Measurements from ENCODE around the gene GOLGA8J.
"Not testable (repeated sequence)": the region's sequence is repeated elsewhere in the genome, so short reads cannot be mapped to it uniquely, and the experiment has no call there.

The GOLGA8J gene, protein sequence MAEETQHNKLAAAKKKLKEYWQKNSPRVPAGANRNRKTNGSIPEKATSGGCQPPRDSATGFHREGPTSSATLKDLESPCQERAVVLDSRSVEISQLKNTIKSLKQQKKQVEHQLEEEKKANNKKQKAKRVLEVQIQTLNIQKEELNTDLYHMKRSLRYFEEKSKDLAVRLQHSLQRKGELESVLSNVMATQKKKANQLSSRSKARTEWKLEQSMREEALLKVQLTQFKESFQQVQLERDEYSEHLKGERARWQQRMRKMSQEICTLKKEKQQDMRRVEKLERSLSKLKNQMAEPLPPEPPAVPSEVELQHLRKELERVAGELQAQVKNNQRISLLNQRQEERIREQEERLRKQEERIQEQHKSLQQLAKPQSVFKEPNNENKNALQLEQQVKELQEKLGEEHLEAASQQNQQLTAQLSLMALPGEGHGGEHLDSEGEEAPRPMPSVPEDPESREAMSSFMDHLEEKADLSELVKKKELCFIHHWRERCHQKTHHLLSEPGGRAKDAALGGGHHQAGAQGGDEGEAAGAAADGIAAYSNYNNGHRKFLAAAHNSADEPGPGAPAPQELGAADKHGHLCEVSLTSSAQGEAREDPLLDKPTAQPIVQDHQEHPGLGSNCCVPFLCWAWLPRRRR

DNA sequence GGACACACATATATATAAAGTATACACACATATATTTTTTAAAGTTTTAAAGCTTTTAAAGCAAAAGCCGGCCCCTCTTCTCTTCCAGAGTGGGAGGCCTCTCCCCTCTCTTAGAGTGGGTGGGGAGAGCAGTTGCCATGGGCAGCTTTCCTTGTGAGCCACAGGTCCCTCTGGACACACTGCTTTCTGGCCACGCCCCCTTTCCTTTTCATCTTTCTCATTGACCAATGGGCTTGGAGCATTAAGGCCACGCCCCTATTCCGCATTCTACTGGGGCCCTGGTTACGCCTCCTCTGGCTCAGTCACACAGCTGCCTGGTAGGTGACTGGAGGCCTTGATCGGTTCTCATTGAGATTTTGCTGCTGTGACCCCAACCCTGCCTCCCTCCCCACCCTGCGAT, at the start of gene GOLGA8J:
Gene GOLGA8J, plus strand, starts transcription at position 301 of the 400 bp plus-strand sequence. Its CDS starts 98 bp downstream, at position 399.
- not testable (repeated sequence) for H3K9me3 ChIP-seq (ENCODE audit: control insufficient read depth in 1 of 2, low read length in 2 of 2); H3K27ac ChIP-seq (ENCODE audit: low read depth, low read length); H3K9ac ChIP-seq (ENCODE audit: low read depth in 1 of 2, low read length in 2 of 2); H3K27me3 ChIP-seq (ENCODE audit: control insufficient read depth in 1 of 2, insufficient read depth in 2 of 2, low read length in 2 of 2); H3K36me3 ChIP-seq (ENCODE audit: control insufficient read depth in 1 of 2, insufficient read depth in 2 of 2, low read length in 2 of 2); H3K4me1 ChIP-seq (ENCODE audit: control insufficient read depth in 1 of 2, insufficient read depth in 2 of 2, low read length in 2 of 2); H3K4me3 ChIP-seq (ENCODE audit: low read depth in 1 of 2, low read length in 2 of 2)

DNA sequence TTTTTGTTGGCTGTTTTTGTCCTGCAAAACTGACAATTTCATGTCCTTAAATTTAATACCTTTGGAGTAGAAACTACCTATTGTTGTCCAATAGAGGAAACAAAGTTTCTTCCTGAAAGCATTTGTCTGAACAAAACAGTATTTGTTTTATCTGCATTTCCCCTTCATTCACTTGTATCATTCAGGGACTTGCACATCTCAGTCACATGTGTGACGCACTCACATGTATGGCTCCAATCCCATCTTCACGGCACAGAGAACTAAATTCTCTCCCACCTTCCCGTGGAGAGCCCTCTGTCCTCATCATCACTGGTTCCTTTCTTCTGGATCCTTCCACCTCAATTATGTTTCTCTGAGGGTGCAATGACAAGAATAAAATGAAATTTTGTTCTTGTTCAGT, 49.5 kb upstream of the GOLGA8J start:
- H3K27ac ChIP-seq (ENCODE audit: low read depth, low read length) = no peak overlapping the region
- no peaks in the 10 kb centered on the region for H3K27me3 ChIP-seq (ENCODE audit: control insufficient read depth in 1 of 2, insufficient read depth in 2 of 2, low read length in 2 of 2)
- H3K9ac ChIP-seq (ENCODE audit: low read depth in 1 of 2, low read length in 2 of 2) = no peak overlapping the region
- peaks cover 0 to 3% of the 10 kb centered on the region in 2 donors for H3K4me1 ChIP-seq (ENCODE audit: control insufficient read depth in 1 of 2, insufficient read depth in 2 of 2, low read length in 2 of 2)
- H3K4me3 ChIP-seq (ENCODE audit: low read depth in 1 of 2, low read length in 2 of 2) = no peak overlapping the region
- H3K36me3 ChIP-seq (ENCODE audit: control insufficient read depth in 1 of 2, insufficient read depth in 2 of 2, low read length in 2 of 2) = no peaks in the 10 kb centered on the region
- no peaks in the 10 kb centered on the region for H3K9me3 ChIP-seq (ENCODE audit: control insufficient read depth in 1 of 2, low read length in 2 of 2)

DNA sequence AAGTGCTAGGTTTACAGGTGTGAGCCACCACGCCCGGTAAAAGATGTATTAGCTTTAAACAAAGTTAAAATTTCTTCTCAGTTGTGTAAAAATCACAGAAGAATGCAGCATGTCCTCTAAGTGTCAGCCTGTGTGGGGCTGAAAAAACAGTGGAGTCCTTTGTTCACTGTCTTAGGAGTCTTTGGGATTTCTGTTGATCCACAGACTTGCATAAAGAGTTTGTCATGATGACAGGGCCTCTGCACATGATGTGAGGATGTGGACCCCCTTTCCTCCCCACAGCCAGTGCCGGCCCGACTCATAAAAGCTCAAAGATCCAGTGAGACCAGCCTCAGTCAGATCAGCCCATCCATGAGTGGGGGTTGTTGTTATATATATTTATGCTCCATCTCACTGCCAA, 49.0 kb upstream of the GOLGA8J start:
- H3K9ac ChIP-seq (ENCODE audit: low read depth in 1 of 2, low read length in 2 of 2) = no peak overlapping the region
- H3K27ac ChIP-seq (ENCODE audit: low read depth, low read length) = no peak overlapping the region
- no peak overlapping the region for H3K4me3 ChIP-seq (ENCODE audit: low read depth in 1 of 2, low read length in 2 of 2)
- H3K27me3 ChIP-seq (ENCODE audit: control insufficient read depth in 1 of 2, insufficient read depth in 2 of 2, low read length in 2 of 2) = no peaks in the 10 kb centered on the region
- no peaks in the 10 kb centered on the region for H3K36me3 ChIP-seq (ENCODE audit: control insufficient read depth in 1 of 2, insufficient read depth in 2 of 2, low read length in 2 of 2)
- no peaks in the 10 kb centered on the region for H3K9me3 ChIP-seq (ENCODE audit: control insufficient read depth in 1 of 2, low read length in 2 of 2)
- peaks cover 5 to 8% of the 10 kb centered on the region in 2 donors for H3K4me1 ChIP-seq (ENCODE audit: control insufficient read depth in 1 of 2, insufficient read depth in 2 of 2, low read length in 2 of 2)

DNA sequence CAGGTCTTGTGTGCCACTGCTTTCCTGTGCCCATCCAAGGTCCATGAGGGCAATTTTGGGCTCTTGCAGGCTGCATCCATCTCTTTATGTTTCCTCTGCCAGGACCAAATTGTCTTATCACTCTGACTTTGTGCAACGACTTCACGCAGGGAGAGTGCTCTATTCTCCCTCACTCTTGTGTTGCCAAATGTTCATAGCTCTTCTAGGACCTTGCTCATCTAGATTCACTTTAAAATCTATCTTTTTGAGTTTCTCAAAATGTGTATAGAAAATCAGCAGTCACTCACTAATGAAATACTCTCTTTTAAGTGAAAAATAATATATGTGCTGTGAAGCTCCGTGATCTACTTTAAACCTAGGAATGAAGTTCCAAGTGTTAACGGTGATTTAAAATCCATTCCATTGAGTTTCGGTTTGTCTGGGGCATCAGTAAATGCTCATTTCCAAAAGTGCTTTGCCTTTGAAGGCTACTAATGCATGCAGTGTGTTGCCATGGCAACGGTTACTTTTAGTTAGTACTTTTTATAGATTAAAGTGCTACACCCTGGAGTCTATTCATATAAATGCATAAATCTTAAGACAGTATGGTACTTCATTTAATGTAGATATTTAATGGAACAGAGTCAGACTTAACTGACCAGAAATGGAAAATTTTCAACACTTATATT, 46.6 kb upstream of the GOLGA8J start:
- Histone ChIP-seq H3K27ac (ENCODE audit: low read depth, low read length) (no peak overlapping the region), H3K9ac (ENCODE audit: low read depth in 1 of 2, low read length in 2 of 2) (no peak overlapping the region), H3K4me1 (ENCODE audit: control insufficient read depth in 1 of 2, insufficient read depth in 2 of 2, low read length in 2 of 2) (peaks cover 5 to 13% of the 10 kb centered on the region in 2 donors), H3K36me3 (ENCODE audit: control insufficient read depth in 1 of 2, insufficient read depth in 2 of 2, low read length in 2 of 2) (no peaks in the 10 kb centered on the region), H3K27me3 (ENCODE audit: control insufficient read depth in 1 of 2, insufficient read depth in 2 of 2, low read length in 2 of 2) (no peaks in the 10 kb centered on the region), H3K4me3 (ENCODE audit: low read depth in 1 of 2, low read length in 2 of 2) (no peak overlapping the region), H3K9me3 (ENCODE audit: control insufficient read depth in 1 of 2, low read length in 2 of 2) (no peaks in the 10 kb centered on the region)

DNA sequence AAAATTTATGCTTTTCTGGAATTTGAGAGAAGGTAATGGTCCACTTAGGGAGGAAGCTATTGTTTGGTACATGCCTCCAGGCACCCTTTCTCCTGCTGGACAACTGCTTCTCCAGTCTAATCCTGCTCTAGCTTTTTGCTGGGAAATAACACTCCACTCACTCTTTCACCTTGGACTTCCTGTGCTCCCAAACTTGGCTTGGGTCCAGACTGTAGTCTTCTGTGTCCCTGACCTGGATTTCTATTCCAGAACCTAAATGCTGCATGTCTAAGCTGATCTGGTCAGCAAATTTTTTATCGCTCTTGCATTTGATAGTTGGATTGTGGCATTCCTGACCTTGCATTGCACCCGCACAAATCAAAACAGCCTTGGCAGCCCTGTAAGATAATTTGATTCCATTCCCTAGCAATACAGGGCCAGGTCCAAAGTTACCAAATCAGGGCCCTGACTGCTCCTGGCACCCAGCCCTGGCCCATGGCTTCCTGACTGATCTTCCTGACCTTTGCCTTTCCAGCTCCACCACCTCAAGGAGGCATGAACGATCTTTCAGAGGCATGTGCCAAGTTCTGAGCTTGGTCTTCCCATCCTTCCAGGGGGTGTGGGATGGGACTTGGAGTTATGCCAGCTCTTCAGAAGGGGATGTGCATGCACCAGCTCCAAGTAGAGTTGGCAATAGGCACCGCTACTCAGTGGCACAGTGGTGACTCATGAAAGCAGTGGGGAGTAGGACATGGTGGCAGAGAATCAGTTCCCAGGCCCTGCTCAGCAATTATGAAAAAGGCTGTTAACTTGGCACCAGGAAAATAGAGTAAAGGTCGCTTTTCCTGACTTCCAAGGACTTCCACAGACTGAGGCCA, 43.9 kb upstream of the GOLGA8J start:
- no peaks in the 10 kb centered on the region for H3K9me3 ChIP-seq (ENCODE audit: control insufficient read depth in 1 of 2, low read length in 2 of 2)
- no peak overlapping the region for H3K27ac ChIP-seq (ENCODE audit: low read depth, low read length)
- no peaks in the 10 kb centered on the region for H3K27me3 ChIP-seq (ENCODE audit: control insufficient read depth in 1 of 2, insufficient read depth in 2 of 2, low read length in 2 of 2)
- H3K4me1 ChIP-seq (ENCODE audit: control insufficient read depth in 1 of 2, insufficient read depth in 2 of 2, low read length in 2 of 2) = peaks cover 5 to 18% of the 10 kb centered on the region in 2 donors
- H3K36me3 ChIP-seq (ENCODE audit: control insufficient read depth in 1 of 2, insufficient read depth in 2 of 2, low read length in 2 of 2) = no peaks in the 10 kb centered on the region
- H3K9ac ChIP-seq (ENCODE audit: low read depth in 1 of 2, low read length in 2 of 2) = no peak overlapping the region
- no peak overlapping the region for H3K4me3 ChIP-seq (ENCODE audit: low read depth in 1 of 2, low read length in 2 of 2)

DNA sequence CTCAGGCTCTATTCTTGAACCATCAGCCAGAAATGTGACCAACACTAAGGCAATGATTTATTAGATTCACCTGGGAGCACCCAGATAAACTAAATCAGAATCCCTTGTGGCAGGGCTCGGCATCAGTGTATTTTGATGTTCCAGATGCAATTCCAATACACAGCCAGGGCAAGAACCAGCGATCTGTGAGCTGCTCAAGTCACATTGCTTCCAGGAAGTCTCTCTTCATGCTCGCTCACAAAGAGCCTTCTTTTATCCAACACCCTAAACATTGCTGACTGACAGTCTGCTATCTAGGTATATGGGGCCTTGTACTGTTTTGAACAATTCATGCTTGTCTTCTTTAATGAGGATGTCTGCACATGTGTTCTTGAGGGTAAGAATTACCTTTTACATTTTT, 40.9 kb upstream of the GOLGA8J start:
- Histone ChIP-seq H3K4me3 (ENCODE audit: low read depth in 1 of 2, low read length in 2 of 2) (no peak overlapping the region), H3K27me3 (ENCODE audit: control insufficient read depth in 1 of 2, insufficient read depth in 2 of 2, low read length in 2 of 2) (no peaks in the 10 kb centered on the region), H3K27ac (ENCODE audit: low read depth, low read length) (no peak overlapping the region), H3K4me1 (ENCODE audit: control insufficient read depth in 1 of 2, insufficient read depth in 2 of 2, low read length in 2 of 2) (peaks cover 5 to 18% of the 10 kb centered on the region in 2 donors), H3K9ac (ENCODE audit: low read depth in 1 of 2, low read length in 2 of 2) (no peak overlapping the region), H3K9me3 (ENCODE audit: control insufficient read depth in 1 of 2, low read length in 2 of 2) (no peaks in the 10 kb centered on the region), H3K36me3 (ENCODE audit: control insufficient read depth in 1 of 2, insufficient read depth in 2 of 2, low read length in 2 of 2) (no peaks in the 10 kb centered on the region)

DNA sequence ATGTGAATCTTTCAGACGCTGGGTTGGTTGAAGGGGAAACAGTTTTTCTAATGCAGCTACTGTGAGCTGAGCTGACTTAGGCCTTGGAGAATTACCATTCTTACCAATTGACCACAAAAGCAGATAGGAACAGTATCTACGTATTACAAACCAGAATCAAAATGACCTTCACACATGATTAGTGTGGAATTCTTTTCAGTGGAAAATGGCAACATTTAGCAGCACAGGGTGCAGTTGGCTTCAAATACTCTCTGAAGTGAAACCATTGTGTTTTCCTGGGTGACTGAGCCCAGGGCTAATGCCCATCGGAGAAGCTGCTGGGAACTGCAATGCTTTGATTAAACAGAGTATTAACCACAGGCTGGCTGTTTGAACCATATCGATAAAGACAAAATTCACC, 40.2 kb upstream of the GOLGA8J start:
- Histone ChIP-seq H3K27me3 (ENCODE audit: control insufficient read depth in 1 of 2, insufficient read depth in 2 of 2, low read length in 2 of 2) (no peaks in the 10 kb centered on the region), H3K9ac (ENCODE audit: low read depth in 1 of 2, low read length in 2 of 2) (no peak overlapping the region), H3K4me1 (ENCODE audit: control insufficient read depth in 1 of 2, insufficient read depth in 2 of 2, low read length in 2 of 2) (peaks cover 5 to 18% of the 10 kb centered on the region in 2 donors), H3K4me3 (ENCODE audit: low read depth in 1 of 2, low read length in 2 of 2) (no peak overlapping the region), H3K36me3 (ENCODE audit: control insufficient read depth in 1 of 2, insufficient read depth in 2 of 2, low read length in 2 of 2) (no peaks in the 10 kb centered on the region), H3K9me3 (ENCODE audit: control insufficient read depth in 1 of 2, low read length in 2 of 2) (no peaks in the 10 kb centered on the region), H3K27ac (ENCODE audit: low read depth, low read length) (no peak overlapping the region)

DNA sequence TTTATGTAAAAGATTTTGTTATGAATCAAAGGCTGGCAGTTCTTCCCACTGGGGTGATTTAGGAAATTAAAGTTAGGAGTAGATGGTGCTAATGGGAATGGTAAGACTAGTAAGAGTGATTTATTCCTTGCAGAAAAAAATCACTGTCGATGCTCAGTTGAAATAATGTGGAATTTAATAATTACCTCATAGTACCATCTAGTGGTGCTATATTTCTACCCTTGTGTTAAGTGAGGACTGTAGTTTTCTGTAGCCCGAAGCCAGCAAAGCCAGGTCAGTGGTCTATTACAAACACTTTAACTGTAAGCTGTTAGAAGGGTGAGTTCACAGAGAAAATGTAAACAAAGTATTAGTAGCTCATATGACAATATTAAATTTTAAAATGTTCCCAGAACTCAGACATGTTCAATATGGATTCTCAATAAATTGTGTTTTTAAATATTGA, 39.5 kb upstream of the GOLGA8J start:
- Histone ChIP-seq H3K27ac (ENCODE audit: low read depth, low read length) (no peak overlapping the region), H3K4me1 (ENCODE audit: control insufficient read depth in 1 of 2, insufficient read depth in 2 of 2, low read length in 2 of 2) (peaks cover 5 to 15% of the 10 kb centered on the region in 2 donors), H3K4me3 (ENCODE audit: low read depth in 1 of 2, low read length in 2 of 2) (no peak overlapping the region), H3K9me3 (ENCODE audit: control insufficient read depth in 1 of 2, low read length in 2 of 2) (no peaks in the 10 kb centered on the region), H3K9ac (ENCODE audit: low read depth in 1 of 2, low read length in 2 of 2) (no peak overlapping the region), H3K36me3 (ENCODE audit: control insufficient read depth in 1 of 2, insufficient read depth in 2 of 2, low read length in 2 of 2) (no peaks in the 10 kb centered on the region), H3K27me3 (ENCODE audit: control insufficient read depth in 1 of 2, insufficient read depth in 2 of 2, low read length in 2 of 2) (no peaks in the 10 kb centered on the region)

DNA sequence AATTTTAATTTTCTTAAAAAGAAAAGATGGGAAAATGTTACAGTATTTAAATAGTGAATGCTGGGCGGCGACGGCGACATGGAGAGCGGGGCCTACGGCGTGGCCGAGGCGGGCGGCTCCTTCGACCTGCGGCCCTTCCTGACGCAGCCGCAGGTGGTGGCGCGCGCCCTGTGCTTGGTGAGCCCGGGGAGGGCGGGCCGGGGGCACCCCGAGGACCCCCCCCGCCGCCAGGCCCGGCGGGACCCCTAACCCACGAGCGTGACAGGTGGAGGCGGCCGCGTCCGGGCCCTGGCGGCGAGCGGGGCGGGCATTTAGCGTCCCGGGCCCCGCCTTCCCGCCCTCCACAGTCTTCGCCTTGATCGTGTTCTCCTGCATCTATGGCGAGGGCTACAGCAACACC, 38.4 kb upstream of the GOLGA8J start:
- peaks cover 0 to 4% of the 10 kb centered on the region in 2 donors for H3K4me1 ChIP-seq (ENCODE audit: control insufficient read depth in 1 of 2, insufficient read depth in 2 of 2, low read length in 2 of 2)
- no peaks in the 10 kb centered on the region for H3K36me3 ChIP-seq (ENCODE audit: control insufficient read depth in 1 of 2, insufficient read depth in 2 of 2, low read length in 2 of 2)
- H3K9ac ChIP-seq (ENCODE audit: low read depth in 1 of 2, low read length in 2 of 2) = no peak overlapping the region
- H3K27ac ChIP-seq (ENCODE audit: low read depth, low read length) = no peak overlapping the region
- no peaks in the 10 kb centered on the region for H3K27me3 ChIP-seq (ENCODE audit: control insufficient read depth in 1 of 2, insufficient read depth in 2 of 2, low read length in 2 of 2)
- H3K9me3 ChIP-seq (ENCODE audit: control insufficient read depth in 1 of 2, low read length in 2 of 2) = no peaks in the 10 kb centered on the region
- peak overlapping the region in 1 of 2 donors; percentile 22 for H3K4me3 ChIP-seq (ENCODE audit: low read depth in 1 of 2, low read length in 2 of 2)

Measured in duodenal mucosa (tissue), 2 donors.